Keratinocyte (primary cell): Measurements from ENCODE around the gene ATXN10. TPM values are rescaled to one million over a fixed set of nuclear protein-coding genes. Genes with fewer than 3 reads are reported as not detected.

Experiments
- DNase-seq: peaks from one replicate; pipeline ENCODE4 v3.0.0-alpha.2; 2011; ENCODE audit warnings: low read depth, missing footprints, low spot score
- FAIRE-seq: peaks from 2 replicates; lab custom pipeline; 2011; peaks lifted over from hg19 to GRCh38; lab: Jason Lieb, UNC
- H2AFZ ChIP-seq: 2 replicates; pipeline ENCODE4 v1.6.0; 2012; ENCODE audit warnings: low read length, control low read depth, inconsistent platforms; ENCODE audit not compliant: control insufficient read depth
- H3K27ac ChIP-seq: 2 replicates; pipeline ENCODE4 v1.5.1; 2011; ENCODE audit warnings: low read length; ENCODE audit not compliant: control insufficient read depth, insufficient read depth
- H3K27me3 ChIP-seq: 3 replicates; pipeline ENCODE4 v1.6.0; 2011; ENCODE audit warnings: low read length; ENCODE audit not compliant: control insufficient read depth, insufficient read depth; ENCODE audit errors: extremely low read depth
- H3K36me3 ChIP-seq, 2 experiments: 2 replicates in 1 of 2; 3 replicates in 1 of 2; pipeline ENCODE4 v1.5.1; 2011; ENCODE audit warnings: low read length in 2 of 2, mild to moderate bottlenecking in 1 of 2; ENCODE audit not compliant: control insufficient read depth in 2 of 2, insufficient read depth in 2 of 2; ENCODE audit errors: extremely low read depth in 1 of 2
- H3K4me1 ChIP-seq: 3 replicates; pipeline ENCODE4 v1.5.1; 2011; ENCODE audit warnings: low read length; ENCODE audit not compliant: control insufficient read depth, insufficient read depth; ENCODE audit errors: extremely low read depth
- H3K4me2 ChIP-seq: 3 replicates; pipeline ENCODE4 v1.6.0; 2011; ENCODE audit warnings: low read depth, low read length; ENCODE audit not compliant: control insufficient read depth, insufficient read depth; ENCODE audit errors: extremely low read depth
- H3K4me3 ChIP-seq, 3 experiments: fragments of 200-600 bp in 1 of 3; sonication (generic) in 1 of 3; 2 replicates in 2 of 3; 3 replicates in 1 of 3; pipeline ENCODE4 v1.5.1; 2011 to 2016; ENCODE audit warnings: low read length in 3 of 3, mild to moderate bottlenecking in 3 of 3, control low read depth in 2 of 3, inconsistent platforms in 1 of 3, low read depth in 1 of 3, mixed read lengths in 1 of 3, mixed run types in 1 of 3, moderate library complexity in 1 of 3; ENCODE audit not compliant: control insufficient read depth in 2 of 3, insufficient read depth in 2 of 3; ENCODE audit errors: extremely low read depth in 1 of 3
- H3K79me2 ChIP-seq: 2 replicates; pipeline ENCODE4 v1.6.0; 2012; ENCODE audit warnings: low read length; ENCODE audit not compliant: control insufficient read depth, insufficient read depth
- H3K9ac ChIP-seq: 3 replicates; pipeline ENCODE4 v1.6.0; 2011; ENCODE audit warnings: low read length; ENCODE audit not compliant: control insufficient read depth, insufficient read depth; ENCODE audit errors: extremely low read depth
- H3K9me1 ChIP-seq: 3 replicates; pipeline ENCODE4 v1.6.0; 2011; ENCODE audit warnings: low read length; ENCODE audit not compliant: control insufficient read depth, insufficient read depth; ENCODE audit errors: extremely low read depth
- H3K9me3 ChIP-seq: 2 replicates; pipeline ENCODE4 v1.5.1; 2012; ENCODE audit warnings: low read depth, low read length; ENCODE audit not compliant: control insufficient read depth
- H4K20me1 ChIP-seq: 3 replicates; pipeline ENCODE4 v1.6.0; 2011; ENCODE audit warnings: low read length; ENCODE audit not compliant: control insufficient read depth, insufficient read depth; ENCODE audit errors: extremely low read depth
- EZH2 ChIP-seq: IDR thresholded peaks from one replicate; pipeline ENCODE4 v1.6.1; 2012; ENCODE audit warnings: inconsistent platforms, mild to moderate bottlenecking, low read length, moderate library complexity
- dilution Hi-C: fragments of 300-500 bp; cut with MboI; formaldehyde crosslinking; loops from one replicate; pipeline ENCODE4 v1.7.0; 2020; ENCODE audit warnings: low sequenced_read_pairs; ENCODE audit not compliant: extremely low pct_ligation_motif_present
- polyA plus RNA-seq, 5 experiments: library from polyadenylated mRNA; depleted of rRNA in 3 of 5; stranded (reverse) in 3 of 5; stranded (forward) in 1 of 5; unstranded in 1 of 5; fragments of >200 nt; gene quantifications; 1 replicate in 1 of 5; 2 replicates in 3 of 5; 3 replicates in 1 of 5; pipeline versions ENCODE4 v1.2.1 to v1.2.3, GENCODE V29; 2011 to 2012; ENCODE audit warnings: missing spikeins in 2 of 5, low read depth in 1 of 5, low replicate concordance in 1 of 5
- TF ChIP-seq, protein P1 (sequence below), 3 experiments: IDR thresholded peaks in 1 of 3; conservative IDR thresholded peaks in 1 of 3; optimal IDR thresholded peaks in 1 of 3; 2 replicates in 2 of 3; 3 replicates in 1 of 3; pipeline versions ENCODE3 to v1.5.1; 2011; ENCODE audit warnings: low read length in 3 of 3, mild to moderate bottlenecking in 3 of 3, moderate library complexity in 2 of 3, control low read depth in 1 of 3, inconsistent platforms in 1 of 3; ENCODE audit not compliant: insufficient read depth in 2 of 3; ENCODE audit errors: extremely low read depth in 1 of 3

Gene ATXN10
- polyA plus RNA-seq, 1 donor (not counting 4 experiments of a cell fraction or from before 2014, with no cell fraction given): 276 TPM

DNA sequence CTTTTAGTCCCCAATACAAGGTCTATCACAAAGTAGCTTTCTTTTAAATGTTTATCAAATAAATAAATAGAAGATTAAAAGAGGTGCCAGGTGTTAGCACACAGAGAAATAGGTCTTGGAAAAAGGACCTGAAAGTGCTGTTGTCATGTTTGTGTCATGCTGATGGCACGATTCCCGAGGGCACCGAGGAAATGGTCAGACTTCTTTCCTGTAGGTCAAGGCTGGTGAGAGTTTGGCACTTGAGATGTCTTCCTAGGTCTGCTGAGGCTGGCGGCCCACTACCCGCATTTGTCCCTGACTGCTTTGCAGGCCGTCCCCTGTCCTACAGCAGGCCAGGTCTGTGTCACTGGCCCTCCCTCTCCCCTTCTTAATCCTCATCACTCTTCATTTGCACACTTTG lies 112.1 kb downstream of the ATXN10 start:
- DNase-seq (no peak), FAIRE-seq (no peak)
- Histone ChIP-seq H3K27me3 (no peaks in the 10 kb centered on the region), H3K4me1 (peaks cover 20% of the 10 kb centered on the region), H3K4me2 (no peak overlapping the region), H3K9me1 (no peaks in the 10 kb centered on the region), H3K36me3 (peaks cover 0 to 6% of the 10 kb centered on the region in 2 experiments), H3K9ac (no peak overlapping the region), H3K9me3 (no peaks in the 10 kb centered on the region), H4K20me1 (no peaks in the 10 kb centered on the region), H3K79me2 (peaks cover 12% of the 10 kb centered on the region), H3K27ac (no peak overlapping the region), H3K4me3 (no peak overlapping the region), H2AFZ (no peak overlapping the region)
- dilution Hi-C loops: no loop called here
- TF ChIP-seq, protein P1, sequence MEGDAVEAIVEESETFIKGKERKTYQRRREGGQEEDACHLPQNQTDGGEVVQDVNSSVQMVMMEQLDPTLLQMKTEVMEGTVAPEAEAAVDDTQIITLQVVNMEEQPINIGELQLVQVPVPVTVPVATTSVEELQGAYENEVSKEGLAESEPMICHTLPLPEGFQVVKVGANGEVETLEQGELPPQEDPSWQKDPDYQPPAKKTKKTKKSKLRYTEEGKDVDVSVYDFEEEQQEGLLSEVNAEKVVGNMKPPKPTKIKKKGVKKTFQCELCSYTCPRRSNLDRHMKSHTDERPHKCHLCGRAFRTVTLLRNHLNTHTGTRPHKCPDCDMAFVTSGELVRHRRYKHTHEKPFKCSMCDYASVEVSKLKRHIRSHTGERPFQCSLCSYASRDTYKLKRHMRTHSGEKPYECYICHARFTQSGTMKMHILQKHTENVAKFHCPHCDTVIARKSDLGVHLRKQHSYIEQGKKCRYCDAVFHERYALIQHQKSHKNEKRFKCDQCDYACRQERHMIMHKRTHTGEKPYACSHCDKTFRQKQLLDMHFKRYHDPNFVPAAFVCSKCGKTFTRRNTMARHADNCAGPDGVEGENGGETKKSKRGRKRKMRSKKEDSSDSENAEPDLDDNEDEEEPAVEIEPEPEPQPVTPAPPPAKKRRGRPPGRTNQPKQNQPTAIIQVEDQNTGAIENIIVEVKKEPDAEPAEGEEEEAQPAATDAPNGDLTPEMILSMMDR (optimal IDR thresholded peaks at IDR 0.05 in 1 of 3, IDR thresholded peaks at IDR 0.05 in 1 of 3, conservative IDR thresholded peaks at IDR 0.05 in 1 of 3; ENCODE audit: extremely low read depth in 1 of 3, insufficient read depth in 2 of 3, low read length in 3 of 3): no peak

DNA sequence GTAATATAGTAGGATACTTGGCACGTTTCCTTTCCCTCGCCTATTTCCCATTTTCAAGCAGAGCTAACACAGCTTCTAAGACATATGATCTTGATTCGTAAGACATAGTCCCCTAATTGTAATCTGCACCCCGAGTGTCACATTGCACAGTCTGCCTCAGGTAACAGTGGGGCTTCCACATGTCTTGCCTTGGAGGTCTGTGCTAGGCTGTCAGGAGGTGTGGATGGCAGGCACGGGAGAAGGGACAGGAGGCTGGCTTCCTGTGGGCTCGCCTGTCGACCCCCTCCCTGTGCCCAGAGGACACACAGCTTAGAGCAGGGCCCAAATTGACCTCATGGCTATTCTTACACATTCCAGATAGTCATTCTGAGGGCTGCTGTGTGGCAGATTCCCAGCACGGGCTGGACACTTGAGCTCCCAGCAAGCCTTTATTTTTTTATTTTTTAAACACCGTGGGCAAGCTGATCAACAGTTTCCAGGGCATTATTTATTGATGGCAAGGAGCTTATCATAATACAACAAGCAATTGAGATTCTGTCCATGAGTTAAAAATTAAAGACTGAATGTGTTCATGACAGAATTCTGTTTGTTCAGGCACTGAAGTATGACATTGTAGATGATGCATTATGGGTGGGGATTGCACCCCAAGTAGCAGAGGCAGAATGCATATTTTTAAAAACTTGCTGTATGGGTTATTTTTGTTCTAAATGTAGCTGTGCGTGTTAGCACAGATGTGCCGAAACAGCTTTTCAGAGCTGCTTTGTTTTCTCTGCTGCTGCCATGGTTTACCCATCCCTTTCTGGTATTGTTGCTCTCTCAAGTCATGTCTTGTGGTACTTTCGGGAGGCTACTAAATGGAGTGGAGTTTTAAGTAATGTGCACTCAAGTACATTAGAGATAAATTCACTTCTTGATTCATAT lies 113.0 kb downstream of the ATXN10 start:
- H3K9me3 ChIP-seq: no peaks in the 10 kb centered on the region
- H3K27ac ChIP-seq: peak overlapping the region; percentile 11
- DNase-seq: no peak
- no peak for FAIRE-seq
- H3K9ac ChIP-seq: no peak overlapping the region
- TF ChIP-seq EZH2: no peak
- TF ChIP-seq, protein P1 (optimal IDR thresholded peaks at IDR 0.05 in 1 of 3, IDR thresholded peaks at IDR 0.05 in 1 of 3, conservative IDR thresholded peaks at IDR 0.05 in 1 of 3; ENCODE audit: extremely low read depth in 1 of 3, insufficient read depth in 2 of 3, low read length in 3 of 3): no peak
- peaks cover 8% of the 10 kb centered on the region for H3K79me2 ChIP-seq
- H2AFZ ChIP-seq: no peak overlapping the region
- H3K36me3 ChIP-seq: no peaks in the 10 kb centered on the region
- peaks cover 20% of the 10 kb centered on the region for H3K4me1 ChIP-seq
- no peaks in the 10 kb centered on the region for H3K9me1 ChIP-seq
- no peaks in the 10 kb centered on the region for H4K20me1 ChIP-seq
- dilution Hi-C loops: no loop called here
- H3K4me2 ChIP-seq: no peak overlapping the region
- H3K27me3 ChIP-seq: no peaks in the 10 kb centered on the region
- H3K4me3 ChIP-seq: no peak overlapping the region
